Measurements from ENCODE around the gene TRIM64.
"Not testable (repeated sequence)": the region's sequence is repeated elsewhere in the genome, so short reads cannot be mapped to it uniquely, and the experiment has no call there.

DNA sequence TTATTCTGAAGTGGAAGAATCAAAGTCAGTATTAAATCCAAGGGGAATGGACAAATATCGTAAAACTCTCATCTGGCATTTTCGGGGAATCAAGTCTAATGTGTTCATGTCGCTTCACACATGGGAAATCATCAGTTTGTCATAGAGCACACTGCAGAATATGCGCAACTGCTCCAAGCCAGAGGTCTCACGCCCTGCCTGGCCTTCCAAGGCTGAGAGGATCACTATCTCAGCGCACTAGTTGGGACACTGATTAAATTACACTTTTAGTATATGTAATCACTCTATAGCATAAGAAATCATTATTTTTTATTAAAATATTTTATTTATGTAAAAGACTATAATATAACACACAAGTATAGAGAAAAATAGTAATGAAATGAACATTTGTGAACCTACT, 5.0 kb upstream of the TRIM64 start:
- not testable (repeated sequence) for TF ChIP-seq POLR2A (IDR thresholded peaks at IDR 0.05)
- TF ChIP-seq, protein P1, sequence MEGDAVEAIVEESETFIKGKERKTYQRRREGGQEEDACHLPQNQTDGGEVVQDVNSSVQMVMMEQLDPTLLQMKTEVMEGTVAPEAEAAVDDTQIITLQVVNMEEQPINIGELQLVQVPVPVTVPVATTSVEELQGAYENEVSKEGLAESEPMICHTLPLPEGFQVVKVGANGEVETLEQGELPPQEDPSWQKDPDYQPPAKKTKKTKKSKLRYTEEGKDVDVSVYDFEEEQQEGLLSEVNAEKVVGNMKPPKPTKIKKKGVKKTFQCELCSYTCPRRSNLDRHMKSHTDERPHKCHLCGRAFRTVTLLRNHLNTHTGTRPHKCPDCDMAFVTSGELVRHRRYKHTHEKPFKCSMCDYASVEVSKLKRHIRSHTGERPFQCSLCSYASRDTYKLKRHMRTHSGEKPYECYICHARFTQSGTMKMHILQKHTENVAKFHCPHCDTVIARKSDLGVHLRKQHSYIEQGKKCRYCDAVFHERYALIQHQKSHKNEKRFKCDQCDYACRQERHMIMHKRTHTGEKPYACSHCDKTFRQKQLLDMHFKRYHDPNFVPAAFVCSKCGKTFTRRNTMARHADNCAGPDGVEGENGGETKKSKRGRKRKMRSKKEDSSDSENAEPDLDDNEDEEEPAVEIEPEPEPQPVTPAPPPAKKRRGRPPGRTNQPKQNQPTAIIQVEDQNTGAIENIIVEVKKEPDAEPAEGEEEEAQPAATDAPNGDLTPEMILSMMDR (IDR thresholded peaks at IDR 0.05) = not testable (repeated sequence)
